ENCODE measurements around the gene INO80B. TPM values are rescaled to one million over a fixed set of nuclear protein-coding genes. Genes with fewer than 3 reads are reported as not detected.

Gene INO80B
- total RNA-seq, 1 experiment from 2014 or later = 34.2 TPM

- no peak for TF ChIP-seq EZH2 (IDR thresholded peaks at IDR 0.05; ENCODE audit: low read depth)
- no peak for TF ChIP-seq CTCF (conservative IDR thresholded peaks at IDR 0.05)
- Histone ChIP-seq H3K36me3 (ENCODE audit: low read depth) (no peaks in the 10 kb centered on the region), H3K27ac (no peak overlapping the region), H3K79me2 (ENCODE audit: low read depth) (no peaks in the 10 kb centered on the region), H3K27me3 (ENCODE audit: insufficient read depth, low read depth) (no peaks in the 10 kb centered on the region), H2AFZ (no peak overlapping the region), H3K9me3 (ENCODE audit: insufficient read depth, low read depth) (no peaks in the 10 kb centered on the region), H4K20me1 (ENCODE audit: insufficient read depth) (no peaks in the 10 kb centered on the region), H3K4me2 (no peak overlapping the region), H3K9me2 (ENCODE audit: insufficient read depth) (no peaks in the 10 kb centered on the region), H3F3A (ENCODE audit: insufficient read depth, low read depth) (peaks cover 15% of the 10 kb centered on the region; the same call in 1 of the 2 replicates), H3K4me1 (replicated peaks; ENCODE audit: insufficient read depth) (peaks cover 9% of the 10 kb centered on the region), H3K4me3 (no peak overlapping the region)
- DNase-seq = no peak
- no TSS peak for BruUV-seq (replicated peaks)
- ChIA-PET CTCF (no interaction called here), POLR2A (ENCODE audit: unreplicated experiment) (no interaction called here)
- intact Hi-C loops (cut with micrococcal nuclease; ENCODE audit: unreplicated experiment) = no loop called here
Measured at GRCh38 chr2:74417763-74418162, 37.1 kb upstream of the INO80B start.

GRCh38 chr2:74418312-74418711 lies 36.6 kb upstream of the INO80B start:
- intact Hi-C loops (cut with micrococcal nuclease; ENCODE audit: unreplicated experiment) = no loop called here

GRCh38 chr2:74419345-74419744 lies 35.5 kb upstream of the INO80B start:
- Histone ChIP-seq H3K27ac (no peak overlapping the region), H3K4me1 (replicated peaks; ENCODE audit: insufficient read depth) (peaks cover 9% of the 10 kb centered on the region), H3K9me3 (ENCODE audit: insufficient read depth, low read depth) (no peaks in the 10 kb centered on the region), H3K9me2 (ENCODE audit: insufficient read depth) (no peaks in the 10 kb centered on the region), H4K20me1 (ENCODE audit: insufficient read depth) (no peaks in the 10 kb centered on the region), H3K4me3 (no peak overlapping the region), H2AFZ (no peak overlapping the region), H3K27me3 (ENCODE audit: insufficient read depth, low read depth) (no peaks in the 10 kb centered on the region), H3K36me3 (ENCODE audit: low read depth) (no peaks in the 10 kb centered on the region), H3K4me2 (no peak overlapping the region), H3F3A (ENCODE audit: insufficient read depth, low read depth) (peaks cover 29% of the 10 kb centered on the region; the same call in 1 of the 2 replicates), H3K79me2 (ENCODE audit: low read depth) (no peaks in the 10 kb centered on the region)
- POLR2A ChIA-PET (ENCODE audit: unreplicated experiment) = no interaction called here
- TF ChIP-seq CTCF (conservative IDR thresholded peaks at IDR 0.05) = no peak
- no peak for TF ChIP-seq EZH2 (IDR thresholded peaks at IDR 0.05; ENCODE audit: low read depth)
- no TSS peak for BruUV-seq (replicated peaks)
- CTCF ChIA-PET = no interaction called here
- intact Hi-C loops (cut with micrococcal nuclease; ENCODE audit: unreplicated experiment) = no loop called here
- no peak for DNase-seq

More at GRCh38 chr2:74418312-74418711, 36.6 kb upstream of the INO80B start:
- Histone ChIP-seq H3K4me3 (no peak overlapping the region), H4K20me1 (ENCODE audit: insufficient read depth) (no peaks in the 10 kb centered on the region), H3K9me2 (ENCODE audit: insufficient read depth) (no peaks in the 10 kb centered on the region), H3K4me2 (no peak overlapping the region), H3K36me3 (ENCODE audit: low read depth) (no peaks in the 10 kb centered on the region), H3K79me2 (ENCODE audit: low read depth) (no peaks in the 10 kb centered on the region), H3K4me1 (replicated peaks; ENCODE audit: insufficient read depth) (peaks cover 9% of the 10 kb centered on the region), H2AFZ (no peak overlapping the region), H3K27ac (no peak overlapping the region), H3K9me3 (ENCODE audit: insufficient read depth, low read depth) (no peaks in the 10 kb centered on the region), H3K27me3 (ENCODE audit: insufficient read depth, low read depth) (no peaks in the 10 kb centered on the region), H3F3A (ENCODE audit: insufficient read depth, low read depth) (peaks cover 21% of the 10 kb centered on the region; the same call in 1 of the 2 replicates)
- DNase-seq = no peak
- TF ChIP-seq EZH2 (IDR thresholded peaks at IDR 0.05; ENCODE audit: low read depth) = no peak
- TF ChIP-seq CTCF (conservative IDR thresholded peaks at IDR 0.05) = no peak
- no TSS peak for BruUV-seq (replicated peaks)
- CTCF ChIA-PET = no interaction called here
- POLR2A ChIA-PET (ENCODE audit: unreplicated experiment) = no interaction called here

All from PC-9 (cell line).